DND-41 (cell line): ENCODE measurements around the gene RABGAP1L.

Source experiments
- ATAC-seq: fragments of 200-7000 bp; cut with Tn5 transposase; 3 replicates; pipeline ENCODE4 v1.9.1; 2021; ENCODE audit warnings: low read depth; ENCODE audit not compliant: insufficient read depth
- DNase-seq: peaks from one replicate; pipeline ENCODE4 v3.0.0-alpha.2; 2020
- H2AFZ ChIP-seq: 2 replicates; pipeline ENCODE4 v1.6.0; 2012; ENCODE audit warnings: low read depth, low read length
- H3K27ac ChIP-seq: 2 replicates; pipeline ENCODE4 v1.5.1; 2012; ENCODE audit warnings: low read length, inconsistent platforms
- H3K27me3 ChIP-seq: fragments of 200-600 bp; sonication (generic); 2 replicates; pipeline ENCODE4 v1.6.0; 2012; ENCODE audit warnings: low read length, mild to moderate bottlenecking, inconsistent platforms; ENCODE audit not compliant: insufficient read depth, poor library complexity
- H3K36me3 ChIP-seq: 2 replicates; pipeline ENCODE4 v1.5.1; 2012; ENCODE audit warnings: low read length, inconsistent platforms; ENCODE audit not compliant: insufficient read depth
- H3K4me1 ChIP-seq: 2 replicates; pipeline ENCODE4 v1.5.1; 2012; ENCODE audit warnings: mild to moderate bottlenecking, low read length; ENCODE audit not compliant: insufficient read depth
- H3K4me2 ChIP-seq: 2 replicates; pipeline ENCODE4 v1.6.0; 2012; ENCODE audit warnings: mild to moderate bottlenecking, moderate library complexity, low read length, inconsistent platforms; ENCODE audit not compliant: insufficient read depth
- H3K4me3 ChIP-seq, 2 experiments: fragments of 200-600 bp in 1 of 2; shearing (Covaris generic) in 1 of 2; 2 replicates each; pipeline ENCODE4 v1.5.1; 2012 to 2016; ENCODE audit warnings: inconsistent platforms in 2 of 2, low read length in 2 of 2, mild to moderate bottlenecking in 2 of 2, low read depth in 1 of 2, moderate library complexity in 1 of 2
- H3K79me2 ChIP-seq: 2 replicates; pipeline ENCODE4 v1.6.0; 2012; ENCODE audit warnings: low read length, inconsistent platforms; ENCODE audit not compliant: insufficient read depth
- H3K9ac ChIP-seq: 2 replicates; pipeline ENCODE4 v1.6.0; 2012; ENCODE audit warnings: low read depth, mild to moderate bottlenecking, inconsistent platforms, low read length, moderate library complexity
- H3K9me3 ChIP-seq: 2 replicates; pipeline ENCODE4 v1.5.1; 2012; ENCODE audit warnings: low read length, moderate library complexity, mild to moderate bottlenecking, inconsistent platforms; ENCODE audit not compliant: insufficient read depth, severe bottlenecking
- H4K20me1 ChIP-seq: 2 replicates; pipeline ENCODE4 v1.6.0; 2012; ENCODE audit warnings: low read length; ENCODE audit not compliant: insufficient read depth
- CTCF ChIP-seq: IDR thresholded peaks from 2 replicates; pipeline ENCODE4 v1.5.1; 2012; ENCODE audit warnings: borderline replicate concordance, low read length, moderate library complexity, mild to moderate bottlenecking; ENCODE audit not compliant: poor library complexity, severe bottlenecking; ENCODE audit errors: extremely low read depth
- EZH2 ChIP-seq: IDR thresholded peaks from 3 replicates; pipeline ENCODE4 v1.6.1; 2012; ENCODE audit warnings: borderline replicate concordance, low read depth, mild to moderate bottlenecking, moderate library complexity, low read length, inconsistent platforms; ENCODE audit not compliant: severe bottlenecking

The RABGAP1L gene

GRCh38 chr1:174682419-174683008 is 523.2 kb downstream of the RABGAP1L start:
- no peaks in the 10 kb centered on the region for H3K36me3 ChIP-seq
- no peaks in the 10 kb centered on the region for H3K27me3 ChIP-seq
- H4K20me1 ChIP-seq = no peaks in the 10 kb centered on the region
- H2AFZ ChIP-seq = no peak overlapping the region
- no peak overlapping the region for H3K9ac ChIP-seq
- no peak overlapping the region for H3K4me2 ChIP-seq
- no peaks in the 10 kb centered on the region for H3K79me2 ChIP-seq
- no peak overlapping the region for H3K4me3 ChIP-seq
- DNase-seq (no peak), ATAC-seq (no peak)
- no peak overlapping the region for H3K27ac ChIP-seq
- TF ChIP-seq CTCF (no peak), EZH2 (no peak)
- no peaks in the 10 kb centered on the region for H3K4me1 ChIP-seq
- H3K9me3 ChIP-seq = no peaks in the 10 kb centered on the region

DNA sequence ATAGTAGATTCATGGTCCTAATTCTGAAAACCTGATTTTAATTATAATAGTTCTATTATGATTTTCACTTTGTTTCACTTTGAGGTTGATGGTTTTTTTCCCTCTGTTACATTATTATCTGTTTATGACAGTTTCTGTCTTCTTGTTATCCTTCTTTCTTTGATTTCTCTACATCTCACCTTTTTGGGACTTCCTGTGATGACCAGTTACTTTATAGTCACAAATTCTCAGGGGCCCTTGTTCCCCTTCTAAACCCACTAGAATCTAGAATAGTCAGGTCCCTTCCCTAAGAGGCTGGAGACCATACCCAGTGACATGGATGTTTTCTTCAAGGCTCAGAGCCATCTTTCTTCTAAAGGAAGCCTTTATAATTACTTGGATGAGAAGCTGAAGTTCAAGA is 526.9 kb downstream of the RABGAP1L start:
- no peaks in the 10 kb centered on the region for H3K9me3 ChIP-seq
- no peak for DNase-seq

DNA sequence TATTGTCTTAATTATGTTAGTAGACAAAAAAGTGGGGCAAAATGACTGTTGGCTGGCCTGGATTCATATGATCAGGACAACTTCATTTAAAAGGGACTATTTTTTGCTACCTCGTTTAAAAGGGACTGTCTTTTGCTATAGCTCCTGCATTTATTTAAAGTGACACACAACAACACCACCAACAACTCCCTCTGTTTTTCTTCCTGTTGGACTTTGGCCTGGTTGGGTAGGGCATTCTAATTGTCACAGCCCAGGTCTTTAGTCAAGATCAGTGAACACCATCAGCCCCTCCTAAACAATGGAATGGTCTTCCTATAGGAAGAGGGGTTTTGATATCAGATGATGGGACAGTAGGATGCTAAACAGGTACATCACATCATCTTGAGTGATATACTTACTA is 530.2 kb downstream of the RABGAP1L start:
- no peaks in the 10 kb centered on the region for H3K79me2 ChIP-seq
- no peaks in the 10 kb centered on the region for H4K20me1 ChIP-seq
- no peak overlapping the region for H3K9ac ChIP-seq
- no peak overlapping the region for H3K4me3 ChIP-seq
- no peak overlapping the region for H3K27ac ChIP-seq
- no peak for ATAC-seq
- no peak overlapping the region for H2AFZ ChIP-seq
- no peaks in the 10 kb centered on the region for H3K36me3 ChIP-seq
- TF ChIP-seq CTCF (no peak), EZH2 (no peak)
- H3K4me2 ChIP-seq = no peak overlapping the region
- H3K9me3 ChIP-seq = no peaks in the 10 kb centered on the region
- no peaks in the 10 kb centered on the region for H3K4me1 ChIP-seq
- no peaks in the 10 kb centered on the region for H3K27me3 ChIP-seq
- DNase-seq = no peak

More for the DNA sequence above, 526.9 kb downstream of the RABGAP1L start:
- Histone ChIP-seq H3K4me2 (no peak overlapping the region), H4K20me1 (no peaks in the 10 kb centered on the region), H3K27ac (no peak overlapping the region), H3K79me2 (no peaks in the 10 kb centered on the region), H3K27me3 (no peaks in the 10 kb centered on the region), H2AFZ (no peak overlapping the region), H3K4me1 (no peaks in the 10 kb centered on the region), H3K9ac (no peak overlapping the region), H3K4me3 (no peak overlapping the region), H3K36me3 (no peaks in the 10 kb centered on the region)
- no peak for ATAC-seq
- TF ChIP-seq CTCF (no peak), EZH2 (no peak)

- no peak overlapping the region for H3K4me3 ChIP-seq
- no peaks in the 10 kb centered on the region for H4K20me1 ChIP-seq
- no peak for TF ChIP-seq EZH2
- no peak overlapping the region for H3K27ac ChIP-seq
- DNase-seq (no peak), ATAC-seq (no peak)
- no peaks in the 10 kb centered on the region for H3K79me2 ChIP-seq
- H3K36me3 ChIP-seq = no peaks in the 10 kb centered on the region
- H3K4me1 ChIP-seq = no peaks in the 10 kb centered on the region
- no peak overlapping the region for H3K4me2 ChIP-seq
- no peaks in the 10 kb centered on the region for H3K9me3 ChIP-seq
- H2AFZ ChIP-seq = no peak overlapping the region
- H3K9ac ChIP-seq = no peak overlapping the region
- H3K27me3 ChIP-seq = no peaks in the 10 kb centered on the region
Measured at GRCh38 chr1:174690266-174690665, 530.9 kb downstream of the RABGAP1L start.
